Putamen (tissue), 1 donor: ENCODE results near the gene SYCE1L.
"Not testable (repeated sequence)": the region's sequence is repeated elsewhere in the genome, so short reads cannot be mapped to it uniquely, and the experiment has no call there.

Source experiments
- DNase-seq: peaks from one replicate; pipeline ENCODE4 v3.0.0-alpha.2; 2016; ENCODE audit warnings: low spot score

Gene SYCE1L, protein sequence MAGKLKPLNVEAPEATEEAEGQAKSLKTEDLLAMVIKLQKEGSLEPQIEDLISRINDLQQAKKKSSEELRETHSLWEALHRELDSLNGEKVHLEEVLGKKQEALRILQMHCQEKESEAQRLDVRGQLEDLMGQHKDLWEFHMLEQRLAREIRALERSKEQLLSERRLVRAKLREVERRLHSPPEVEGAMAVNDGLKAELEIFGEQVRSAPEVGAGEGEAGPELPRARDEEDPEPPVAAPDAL

DNA sequence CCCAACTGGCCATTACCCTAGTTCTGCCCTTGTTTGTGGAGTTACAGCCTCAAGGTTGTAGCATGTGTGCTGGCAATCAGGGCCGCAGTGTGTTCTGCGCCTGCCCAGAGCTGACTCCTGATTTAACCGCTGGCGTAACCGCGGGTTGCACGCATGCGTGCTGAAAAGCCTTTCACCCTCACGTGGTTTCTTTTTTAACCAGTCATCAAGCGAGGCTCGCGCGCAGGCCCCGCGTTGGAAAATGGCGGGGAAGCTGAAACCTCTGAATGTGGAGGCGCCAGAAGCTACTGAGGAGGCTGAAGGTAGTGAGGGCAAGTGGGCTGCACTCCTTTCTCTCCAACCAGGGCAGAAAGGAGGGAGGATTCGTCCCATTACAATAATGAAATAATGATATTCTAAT lies at the start of gene SYCE1L:
Gene SYCE1L, plus strand, starts transcription at position 198 of the 400 bp plus-strand sequence. Its CDS starts 44 bp downstream, at position 242.
- no peak for DNase-seq

GRCh38 chr16:77157346-77158058 lies 41.7 kb upstream of the SYCE1L start:
- DNase-seq: no peak

DNA sequence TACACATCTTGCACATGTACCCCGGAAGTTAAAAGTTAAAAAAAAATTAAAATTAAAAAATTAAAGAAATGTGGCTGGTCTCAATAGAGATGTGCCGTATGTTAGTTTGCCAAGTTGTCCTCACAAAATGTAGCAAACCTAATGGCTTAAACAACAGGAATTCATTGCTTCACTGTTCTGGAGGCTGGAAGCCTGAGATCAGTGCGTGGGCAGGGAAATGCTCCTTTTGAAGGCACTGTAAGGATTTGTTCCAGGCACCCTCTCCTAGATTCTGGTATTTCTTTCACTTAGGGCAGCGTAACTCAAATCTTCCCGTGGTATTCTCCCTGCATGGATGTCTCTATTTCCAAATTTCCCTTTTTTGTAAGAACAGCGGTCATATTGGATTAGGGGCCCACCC lies 40.9 kb upstream of the SYCE1L start:
- no peak for DNase-seq

GRCh38 chr16:77165006-77165405 lies 34.2 kb upstream of the SYCE1L start:
- no peak for DNase-seq

DNA sequence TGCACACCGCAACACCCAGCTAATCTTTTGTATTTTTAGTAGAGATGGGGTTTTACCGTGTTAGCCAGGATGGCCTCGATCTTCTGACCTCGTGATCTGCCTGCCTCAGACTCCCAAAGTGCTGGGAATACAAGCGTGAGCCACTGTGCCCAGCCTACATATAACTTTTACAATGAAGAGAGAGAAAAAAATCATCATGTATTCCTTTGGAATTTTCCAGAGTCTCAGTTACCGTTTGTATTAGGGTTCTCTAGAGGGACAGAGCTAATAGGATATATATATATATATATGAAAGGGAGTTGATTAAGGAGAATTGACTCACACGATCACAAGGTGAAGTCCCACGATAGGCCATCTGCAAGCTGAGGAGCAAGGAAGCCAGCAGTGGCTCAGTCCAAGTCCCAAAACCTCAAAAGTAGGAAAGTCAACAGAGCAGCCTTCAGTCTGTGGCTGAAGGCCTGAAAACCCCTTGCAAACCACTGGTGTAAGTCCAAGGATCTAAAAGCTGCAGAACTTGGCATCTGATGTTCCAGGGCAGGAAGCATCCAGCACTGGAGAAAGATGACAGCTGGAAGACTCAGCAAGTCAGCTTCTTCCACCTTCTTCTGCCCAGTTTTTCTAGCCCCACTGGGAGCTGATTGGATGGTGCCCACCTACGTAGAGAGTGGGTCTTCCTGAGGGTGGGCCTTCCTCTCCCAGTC lies 33.5 kb upstream of the SYCE1L start:
- not testable (repeated sequence) for DNase-seq

DNA sequence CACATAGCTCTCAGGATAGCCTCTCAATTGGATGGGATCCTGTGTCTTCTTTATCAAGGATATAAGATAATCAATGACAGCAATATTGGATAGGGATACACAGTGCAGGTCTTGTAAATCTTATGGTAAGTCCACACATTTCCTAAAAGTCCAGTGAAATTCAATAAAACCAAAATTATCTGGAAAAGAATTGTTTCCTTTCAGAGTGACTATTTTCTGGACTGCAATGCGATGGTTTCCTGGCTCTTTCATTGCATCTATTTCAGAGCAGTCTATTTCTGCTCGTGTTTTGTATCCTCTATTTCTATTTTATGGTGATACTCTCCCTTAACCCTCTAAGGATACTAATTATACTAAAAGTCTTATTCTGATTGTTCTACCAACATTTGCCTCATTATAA lies 32.5 kb upstream of the SYCE1L start:
- DNase-seq: no peak

- DNase-seq: no peak
Measured at GRCh38 chr16:77168901-77169300, 30.3 kb upstream of the SYCE1L start.

DNA sequence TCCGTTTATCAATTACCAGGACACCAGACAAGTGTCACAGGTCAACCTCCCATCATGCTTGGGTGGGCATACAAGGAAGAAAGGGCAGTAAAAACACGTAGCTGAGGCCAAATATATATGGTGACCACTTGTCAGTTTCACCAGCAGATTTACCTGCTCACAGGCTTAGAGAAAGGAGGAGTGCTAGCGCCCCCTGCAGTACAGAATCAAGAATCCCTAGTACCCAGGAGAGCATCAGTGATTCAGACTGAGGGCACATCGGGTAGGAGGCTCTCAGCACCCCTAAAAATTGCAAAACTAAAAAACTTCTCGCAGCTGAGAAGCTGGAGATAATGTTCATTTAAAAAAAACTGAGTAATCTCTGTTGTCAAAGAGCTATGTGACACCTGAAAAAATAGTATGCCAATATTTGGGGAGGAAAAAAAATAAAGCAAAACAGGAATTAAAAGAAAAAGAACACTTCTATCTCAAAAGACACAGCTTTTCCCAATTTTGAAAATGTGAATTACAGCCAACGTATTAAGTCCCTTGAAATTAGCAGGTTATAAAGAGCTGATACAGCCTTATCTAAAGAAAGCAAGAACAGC lies 29.5 kb upstream of the SYCE1L start:
- DNase-seq: no peak

- DNase-seq: no peak
Measured at GRCh38 chr16:77170805-77171204, 28.4 kb upstream of the SYCE1L start.

GRCh38 chr16:77171745-77172635 lies 27.2 kb upstream of the SYCE1L start:
- DNase-seq: peak; percentile 49

GRCh38 chr16:77172951-77173350 lies 26.3 kb upstream of the SYCE1L start:
- DNase-seq: no peak

DNA sequence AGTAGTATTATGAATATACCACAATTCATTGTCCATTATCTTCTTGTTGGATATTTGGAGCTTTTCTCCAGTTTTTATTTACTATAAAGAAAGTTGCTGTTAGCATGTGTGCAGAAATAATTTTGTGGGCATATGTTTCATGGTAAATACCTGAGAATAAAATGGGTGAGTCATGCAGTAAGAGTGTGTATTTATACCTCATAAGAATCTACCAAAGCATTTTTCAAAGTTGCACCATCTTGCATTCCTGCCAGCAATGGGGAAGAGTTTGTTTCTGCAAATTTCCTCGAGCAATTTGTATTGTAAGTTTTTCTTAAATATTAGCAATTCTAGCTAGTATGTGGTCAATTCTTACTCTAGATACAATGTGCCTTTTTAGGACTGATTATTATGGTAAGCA lies 16.1 kb upstream of the SYCE1L start:
- DNase-seq: no peak

DNA sequence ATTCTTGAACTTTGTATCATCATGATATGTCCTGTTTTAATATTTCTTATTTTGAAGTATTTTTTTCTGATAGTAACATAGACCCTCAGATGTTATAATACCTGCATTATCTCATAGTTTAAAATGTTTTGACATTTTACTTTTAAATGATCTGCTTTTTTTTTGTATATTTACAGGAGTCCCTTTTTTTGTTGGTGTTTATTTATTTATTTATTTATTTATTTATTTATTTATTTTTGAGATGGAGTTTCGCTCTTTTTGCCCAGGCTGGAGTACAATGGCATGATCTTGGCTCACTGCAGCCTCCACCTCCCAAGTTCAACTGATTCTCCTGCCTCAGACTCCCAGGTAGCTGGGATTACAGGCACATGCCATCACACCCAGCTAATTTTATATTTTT lies 12.9 kb upstream of the SYCE1L start:
- DNase-seq: not testable (repeated sequence)

DNA sequence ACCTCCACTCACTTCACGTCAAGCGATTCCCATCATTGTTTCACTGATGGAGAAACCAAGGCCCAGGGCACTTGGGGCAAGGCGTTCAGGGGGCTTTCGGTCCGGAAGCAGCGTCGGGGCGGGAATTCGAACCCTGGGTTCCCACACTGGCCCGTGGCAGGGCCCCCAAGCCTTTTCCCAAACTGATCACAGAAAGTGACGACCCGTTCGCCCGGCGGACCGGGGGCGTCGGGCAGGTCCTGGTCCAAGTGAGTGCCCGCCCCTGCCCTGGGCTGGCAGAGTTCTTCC lies 9.1 kb upstream of the SYCE1L start:
- no peak for DNase-seq

- peak; percentile 99 for DNase-seq
Measured at GRCh38 chr16:77190478-77191258, 8.5 kb upstream of the SYCE1L start, which contains the start of gene MON1B. Gene MON1B (plus strand): TSS chr16:77191190. CDS start chr16:77191486, 296 bp downstream.

DNA sequence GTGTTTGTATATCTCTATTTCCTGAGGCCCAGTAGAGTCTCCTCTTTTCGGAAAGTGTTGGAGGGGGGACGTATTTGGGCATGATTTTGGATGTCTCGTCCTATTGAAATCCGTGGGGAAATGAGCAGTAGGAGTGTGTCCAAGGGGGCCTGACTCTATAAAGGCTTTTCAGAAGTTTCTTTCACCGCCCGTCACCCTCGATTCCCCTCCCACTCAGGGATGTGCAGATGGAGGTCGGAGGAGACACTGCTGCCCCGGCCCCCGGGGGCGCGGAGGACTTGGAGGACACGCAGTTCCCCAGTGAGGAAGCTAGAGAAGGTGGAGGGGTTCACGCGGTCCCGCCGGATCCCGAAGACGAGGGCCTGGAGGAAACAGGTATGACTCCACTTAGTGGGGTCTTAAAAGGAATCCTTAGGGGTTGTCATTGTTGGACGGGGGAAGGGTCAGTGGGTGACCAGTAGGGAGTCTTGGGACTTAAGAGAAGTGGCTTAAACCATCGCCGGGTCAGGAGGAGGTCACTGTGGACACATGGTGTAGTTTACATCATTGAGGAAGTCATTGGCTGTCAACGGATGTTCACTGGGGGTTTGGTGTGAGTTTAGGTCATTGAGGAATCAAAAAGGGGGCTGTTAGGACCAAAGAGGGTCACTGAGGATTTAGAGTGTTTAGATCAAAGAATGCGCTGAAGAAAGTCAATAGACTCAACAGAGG lies 7.8 kb upstream of the SYCE1L start:
- DNase-seq: no peak

GRCh38 chr16:77193377-77193776 lies 5.8 kb upstream of the SYCE1L start:
- no peak for DNase-seq

DNA sequence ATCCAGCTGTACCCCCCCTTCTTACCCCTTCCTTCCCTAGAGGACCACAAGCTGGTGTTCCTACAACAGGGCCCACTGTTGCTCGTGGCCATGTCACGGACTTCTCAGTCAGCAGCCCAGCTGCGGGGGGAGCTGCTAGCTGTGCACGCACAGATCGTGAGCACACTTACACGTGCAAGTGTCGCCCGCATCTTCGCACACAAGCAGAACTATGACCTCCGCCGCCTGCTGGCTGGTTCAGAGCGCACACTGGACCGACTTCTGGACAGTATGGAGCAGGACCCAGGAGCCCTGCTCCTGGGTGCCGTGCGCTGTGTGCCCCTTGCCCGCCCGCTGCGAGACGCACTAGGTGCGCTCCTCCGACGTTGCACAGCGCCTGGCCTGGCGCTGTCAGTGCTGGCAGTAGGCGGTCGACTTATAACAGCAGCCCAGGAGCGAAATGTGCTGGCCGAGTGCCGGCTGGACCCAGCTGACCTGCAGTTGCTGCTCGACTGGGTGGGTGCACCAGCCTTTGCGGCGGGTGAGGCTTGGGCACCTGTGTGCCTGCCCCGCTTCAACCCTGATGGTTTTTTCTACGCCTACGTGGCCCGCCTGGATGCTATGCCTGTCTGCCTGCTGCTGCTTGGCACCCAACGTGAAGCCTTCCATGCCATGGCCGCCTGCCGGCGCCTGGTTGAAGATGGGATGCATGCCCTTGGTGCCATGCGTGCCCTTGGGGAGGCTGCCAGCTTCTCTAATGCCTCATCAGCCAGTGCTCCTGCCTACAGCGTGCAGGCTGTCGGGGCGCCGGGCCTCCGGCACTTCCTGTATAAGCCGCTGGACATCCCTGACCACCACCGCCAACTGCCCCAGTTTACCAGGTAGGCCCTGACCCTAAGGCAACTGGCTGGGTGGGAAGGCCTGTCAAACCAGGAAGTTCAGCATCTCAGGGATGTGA lies 4.6 kb upstream of the SYCE1L start:
- DNase-seq: no peak

DNA sequence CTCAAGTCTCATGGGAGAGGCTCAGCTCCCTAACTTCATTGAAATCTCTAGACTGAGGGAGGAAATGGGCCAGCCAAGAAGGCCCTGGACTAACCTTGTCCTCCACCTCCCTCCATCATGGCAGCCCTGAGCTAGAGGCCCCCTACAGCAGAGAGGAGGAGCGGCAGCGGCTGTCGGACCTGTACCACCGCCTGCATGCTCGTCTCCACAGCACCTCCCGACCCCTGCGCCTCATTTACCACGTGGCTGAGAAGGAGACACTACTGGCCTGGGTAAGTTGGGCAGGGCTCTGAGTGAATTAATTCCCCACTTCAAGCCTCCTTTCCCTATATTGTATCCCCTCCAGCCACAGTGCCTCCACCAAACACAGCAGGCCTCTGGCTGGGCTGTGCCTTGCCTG lies 3.8 kb upstream of the SYCE1L start:
- no peak for DNase-seq
